ENCODE measurements around the gene METTL18.
A peak's percentile ranks its signal among the peaks of the same experiment; 100 is the strongest.

METTL18 gene

GRCh38 chr1:169809370-169810095 is 14.8 kb upstream of the METTL18 start:
- H3K4me3 Mint-ChIP-seq = no peak overlapping the region
- no peak overlapping the region for H3K27ac Mint-ChIP-seq
- no peaks in the 10 kb centered on the region for H3K27me3 Mint-ChIP-seq
- ATAC-seq (ENCODE audit: low read depth) (no peak), DNase-seq (ENCODE audit: low spot score in 2 of 2) (peak in 1 of 2 donors; percentile 28)
- H3K9me3 Mint-ChIP-seq = no peaks in the 10 kb centered on the region
- H3K4me1 Mint-ChIP-seq = no peaks in the 10 kb centered on the region
- H3K36me3 Mint-ChIP-seq = peaks cover 4% of the 10 kb centered on the region

GRCh38 chr1:169804941-169805340 is 10.2 kb upstream of the METTL18 start:
- ATAC-seq (ENCODE audit: low read depth) (no peak), DNase-seq (ENCODE audit: low spot score in 2 of 2) (no peak)
- H3K36me3 Mint-ChIP-seq = no peaks in the 10 kb centered on the region
- H3K4me3 Mint-ChIP-seq = no peak overlapping the region
- H3K9me3 Mint-ChIP-seq = no peaks in the 10 kb centered on the region
- H3K4me1 Mint-ChIP-seq = no peaks in the 10 kb centered on the region
- H3K27me3 Mint-ChIP-seq = no peaks in the 10 kb centered on the region
- H3K27ac Mint-ChIP-seq = no peak overlapping the region

- DNase-seq (ENCODE audit: low spot score in 2 of 2) = no peak
- Mint-ChIP-seq H3K27me3 (no peaks in the 10 kb centered on the region), H3K4me3 (no peak overlapping the region), H3K36me3 (peaks cover under 1% of the 10 kb centered on the region), H3K9me3 (no peaks in the 10 kb centered on the region), H3K4me1 (no peaks in the 10 kb centered on the region), H3K27ac (no peak overlapping the region)
- no peak for ATAC-seq (ENCODE audit: low read depth)
These were observed 8.2 kb upstream of the METTL18 start for GRCh38 chr1:169802888-169803287.

- H3K27ac Mint-ChIP-seq = no peak overlapping the region
- H3K27me3 Mint-ChIP-seq = no peaks in the 10 kb centered on the region
- H3K4me1 Mint-ChIP-seq = peaks cover 21% of the 10 kb centered on the region
- DNase-seq (ENCODE audit: low spot score in 2 of 2) = no peak
- ATAC-seq (ENCODE audit: low read depth) = no peak
- H3K36me3 Mint-ChIP-seq = peaks cover 10% of the 10 kb centered on the region
- no peak overlapping the region for H3K4me3 Mint-ChIP-seq
- H3K9me3 Mint-ChIP-seq = no peaks in the 10 kb centered on the region
These were observed 2.6 kb upstream of the METTL18 start for GRCh38 chr1:169797281-169797680.

DNA sequence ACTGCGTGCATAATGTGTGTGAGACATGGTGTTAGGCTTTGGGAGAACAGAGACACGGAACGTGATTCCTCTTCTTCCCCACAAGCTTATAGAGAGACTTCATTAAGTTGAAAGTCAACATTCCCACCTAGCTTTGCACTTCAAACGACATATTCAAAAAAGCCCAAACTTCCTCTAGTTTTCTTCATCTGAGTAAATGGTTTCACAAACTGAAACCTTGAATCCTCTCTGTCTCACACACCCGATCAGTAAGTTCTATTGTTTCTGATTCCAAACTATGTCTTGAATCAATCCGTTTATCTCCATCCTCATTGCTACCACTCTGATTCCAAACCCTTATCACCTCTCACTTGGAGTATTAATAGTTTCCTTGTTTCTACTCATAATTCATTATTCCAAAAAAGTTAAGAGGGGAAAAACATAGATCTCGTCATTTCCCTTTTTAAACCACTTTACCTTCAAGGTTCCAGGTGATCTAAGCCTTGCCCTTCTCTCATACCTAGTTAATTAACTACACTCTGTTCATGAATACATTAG is 1.6 kb upstream of the METTL18 start:
- peaks cover 13% of the 10 kb centered on the region for H3K36me3 Mint-ChIP-seq
- H3K9me3 Mint-ChIP-seq = no peaks in the 10 kb centered on the region
- DNase-seq (ENCODE audit: low spot score in 2 of 2) (no peak), ATAC-seq (ENCODE audit: low read depth) (no peak)
- peak overlapping the region; percentile 93 for H3K4me3 Mint-ChIP-seq
- peaks cover 27% of the 10 kb centered on the region for H3K4me1 Mint-ChIP-seq
- H3K27me3 Mint-ChIP-seq = no peaks in the 10 kb centered on the region
- peak overlapping the region; percentile 48 for H3K27ac Mint-ChIP-seq

DNA sequence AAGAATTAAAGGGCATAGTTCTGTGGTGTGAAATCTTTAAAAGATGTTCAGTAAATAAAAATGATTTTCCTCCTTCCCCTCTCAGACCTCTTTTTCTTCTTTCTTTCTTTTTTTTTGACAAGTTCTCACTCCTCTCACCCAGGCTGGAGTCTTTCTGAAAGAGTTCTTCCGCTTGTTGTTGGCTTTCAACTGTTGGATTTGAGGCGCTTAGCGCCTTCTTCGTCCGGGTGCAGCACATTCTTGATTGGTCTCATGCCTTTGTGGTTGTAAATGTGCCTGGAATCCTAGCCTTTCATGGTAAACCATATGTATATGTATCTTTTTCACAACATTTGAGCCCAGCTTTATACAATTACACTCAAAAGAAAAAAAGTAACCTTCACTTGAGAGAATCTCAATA is 980 bp upstream of the METTL18 start:
- Mint-ChIP-seq H3K9me3 (no peaks in the 10 kb centered on the region), H3K4me1 (peaks cover 27% of the 10 kb centered on the region), H3K4me3 (peak overlapping the region; percentile 93), H3K27me3 (no peaks in the 10 kb centered on the region), H3K27ac (peak overlapping the region; percentile 91), H3K36me3 (peaks cover 13% of the 10 kb centered on the region)
- DNase-seq (ENCODE audit: low spot score in 2 of 2) (no peak), ATAC-seq (ENCODE audit: low read depth) (no peak)

- peak overlapping the region; percentile 91 for H3K27ac Mint-ChIP-seq
- no peak for DNase-seq (ENCODE audit: low spot score in 2 of 2)
- peaks cover 27% of the 10 kb centered on the region for H3K4me1 Mint-ChIP-seq
- no peaks in the 10 kb centered on the region for H3K9me3 Mint-ChIP-seq
- H3K27me3 Mint-ChIP-seq = no peaks in the 10 kb centered on the region
- ATAC-seq (ENCODE audit: low read depth) = no peak
- H3K36me3 Mint-ChIP-seq = peaks cover 17% of the 10 kb centered on the region
- H3K4me3 Mint-ChIP-seq = peak overlapping the region; percentile 93
These were observed 977 bp downstream of the METTL18 start for GRCh38 chr1:169793730-169794129.

GRCh38 chr1:169788402-169788801 is 6.3 kb downstream of the METTL18 start:
- H3K4me3 Mint-ChIP-seq = no peak overlapping the region
- H3K36me3 Mint-ChIP-seq = peaks cover 13% of the 10 kb centered on the region
- no peaks in the 10 kb centered on the region for H3K9me3 Mint-ChIP-seq
- peaks cover 9% of the 10 kb centered on the region for H3K27me3 Mint-ChIP-seq
- peaks cover 8% of the 10 kb centered on the region for H3K4me1 Mint-ChIP-seq
- no peak for ATAC-seq (ENCODE audit: low read depth)
- no peak for DNase-seq (ENCODE audit: low spot score in 2 of 2)
- no peak overlapping the region for H3K27ac Mint-ChIP-seq

GRCh38 chr1:169786974-169787373 is 7.7 kb downstream of the METTL18 start:
- ATAC-seq (ENCODE audit: low read depth) (no peak), DNase-seq (ENCODE audit: low spot score in 2 of 2) (no peak)
- no peak overlapping the region for H3K4me3 Mint-ChIP-seq
- H3K27ac Mint-ChIP-seq = no peak overlapping the region
- H3K27me3 Mint-ChIP-seq = peaks cover 15% of the 10 kb centered on the region
- peaks cover 4% of the 10 kb centered on the region for H3K4me1 Mint-ChIP-seq
- H3K9me3 Mint-ChIP-seq = no peaks in the 10 kb centered on the region
- H3K36me3 Mint-ChIP-seq = peaks cover 7% of the 10 kb centered on the region

DNA sequence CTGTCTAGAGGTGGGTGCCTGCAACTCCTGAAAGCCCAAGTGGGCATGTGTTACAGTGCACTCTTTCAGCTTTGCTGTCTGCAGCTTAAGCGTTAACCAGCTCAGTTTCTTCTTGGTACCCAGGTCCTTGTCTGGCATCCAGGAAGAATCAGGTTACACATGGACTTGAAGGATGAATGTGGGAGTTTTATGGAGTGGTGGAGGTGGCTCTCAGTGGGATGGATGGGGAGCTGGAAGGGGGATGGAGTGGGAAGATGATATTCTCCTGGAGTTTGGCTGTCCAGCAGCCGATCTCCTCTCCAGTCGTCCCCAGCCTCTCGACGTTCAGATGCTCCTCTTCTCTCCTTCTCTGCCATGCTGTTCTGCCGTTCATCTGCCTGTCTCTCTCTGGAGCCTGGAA is 9.4 kb downstream of the METTL18 start:
- Mint-ChIP-seq H3K36me3 (peaks cover 5% of the 10 kb centered on the region), H3K27ac (no peak overlapping the region), H3K27me3 (peaks cover 17% of the 10 kb centered on the region), H3K4me1 (no peaks in the 10 kb centered on the region), H3K4me3 (no peak overlapping the region), H3K9me3 (no peaks in the 10 kb centered on the region)
- DNase-seq (ENCODE audit: low spot score in 2 of 2) (no peak), ATAC-seq (ENCODE audit: low read depth) (no peak)

GRCh38 chr1:169784102-169784501 is 10.6 kb downstream of the METTL18 start:
- H3K36me3 Mint-ChIP-seq = peaks cover 1% of the 10 kb centered on the region
- ATAC-seq (ENCODE audit: low read depth) (no peak), DNase-seq (ENCODE audit: low spot score in 2 of 2) (no peak)
- H3K27me3 Mint-ChIP-seq = peaks cover 19% of the 10 kb centered on the region
- no peaks in the 10 kb centered on the region for H3K9me3 Mint-ChIP-seq
- H3K4me3 Mint-ChIP-seq = no peak overlapping the region
- H3K27ac Mint-ChIP-seq = no peak overlapping the region
- H3K4me1 Mint-ChIP-seq = no peaks in the 10 kb centered on the region

DNA sequence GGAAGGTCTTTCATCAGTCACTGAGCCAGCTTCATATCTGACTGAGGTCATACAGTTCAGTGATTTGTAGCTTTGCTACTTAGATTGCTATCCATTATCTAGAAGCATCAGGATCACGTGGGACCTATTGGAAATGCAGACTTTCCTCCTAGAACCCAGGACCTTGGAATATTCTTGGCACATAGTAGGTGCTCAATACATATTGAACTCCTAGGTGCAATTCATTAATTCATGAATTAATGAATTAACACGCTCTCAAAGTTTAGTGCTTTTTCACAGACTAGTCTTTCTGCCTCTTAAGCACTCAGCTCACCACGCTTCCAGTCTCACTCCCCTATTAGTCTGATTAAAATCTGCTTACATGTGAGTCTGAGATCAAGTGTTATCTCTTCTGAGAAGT is 12.1 kb downstream of the METTL18 start:
- H3K4me3 Mint-ChIP-seq = no peak overlapping the region
- peaks cover 20% of the 10 kb centered on the region for H3K27me3 Mint-ChIP-seq
- DNase-seq (ENCODE audit: low spot score in 2 of 2) = no peak
- ATAC-seq (ENCODE audit: low read depth) = no peak
- H3K27ac Mint-ChIP-seq = no peak overlapping the region
- H3K9me3 Mint-ChIP-seq = no peaks in the 10 kb centered on the region
- H3K4me1 Mint-ChIP-seq = no peaks in the 10 kb centered on the region
- peaks cover 1% of the 10 kb centered on the region for H3K36me3 Mint-ChIP-seq

- Mint-ChIP-seq H3K27me3 (peaks cover 15% of the 10 kb centered on the region), H3K4me1 (no peaks in the 10 kb centered on the region), H3K4me3 (no peak overlapping the region), H3K9me3 (no peaks in the 10 kb centered on the region), H3K27ac (no peak overlapping the region), H3K36me3 (peaks cover 1% of the 10 kb centered on the region)
- ATAC-seq (ENCODE audit: low read depth) (no peak), DNase-seq (ENCODE audit: low spot score in 2 of 2) (no peak)
These were observed 14.7 kb downstream of the METTL18 start for GRCh38 chr1:169779970-169780369.

GRCh38 chr1:169779150-169779549 is 15.6 kb downstream of the METTL18 start:
- H3K27ac Mint-ChIP-seq = no peak overlapping the region

DNA sequence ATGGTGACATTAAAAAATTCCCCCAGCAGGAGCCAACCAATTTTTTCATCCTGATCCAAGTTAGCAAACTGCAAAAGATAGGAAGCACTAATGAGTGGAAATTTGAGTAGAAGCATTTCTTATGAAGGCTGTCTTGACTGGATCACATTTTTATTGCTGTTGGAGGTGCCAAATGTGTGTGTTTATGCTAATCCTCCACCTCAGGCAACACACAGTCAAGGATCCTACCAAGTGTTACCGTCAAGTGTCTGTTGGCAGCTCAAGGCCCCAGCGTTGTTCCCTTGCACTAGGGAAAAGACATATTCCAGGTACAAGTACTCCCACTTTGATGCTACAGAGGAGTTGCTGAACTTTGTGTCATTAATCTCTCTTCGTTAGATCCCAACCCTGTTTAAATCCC is 18.3 kb downstream of the METTL18 start:
- Mint-ChIP-seq H3K4me1 (no peaks in the 10 kb centered on the region), H3K4me3 (no peak overlapping the region), H3K36me3 (no peaks in the 10 kb centered on the region), H3K27ac (no peak overlapping the region), H3K27me3 (peaks cover 3% of the 10 kb centered on the region), H3K9me3 (no peaks in the 10 kb centered on the region)
- DNase-seq (ENCODE audit: low spot score in 2 of 2) (no peak), ATAC-seq (ENCODE audit: low read depth) (no peak)

More at GRCh38 chr1:169779150-169779549, 15.6 kb downstream of the METTL18 start:
- H3K4me3 Mint-ChIP-seq = no peak overlapping the region
- DNase-seq (ENCODE audit: low spot score in 2 of 2) (no peak), ATAC-seq (ENCODE audit: low read depth) (no peak)
- H3K27me3 Mint-ChIP-seq = peaks cover 11% of the 10 kb centered on the region
- H3K4me1 Mint-ChIP-seq = no peaks in the 10 kb centered on the region
- no peaks in the 10 kb centered on the region for H3K9me3 Mint-ChIP-seq
- no peaks in the 10 kb centered on the region for H3K36me3 Mint-ChIP-seq
